ENCODE results near the gene RPL41.
"Not testable (repeated sequence)": the region's sequence is repeated elsewhere in the genome, so short reads cannot be mapped to it uniquely, and the experiment has no call there.

The RPL41 gene

DNA sequence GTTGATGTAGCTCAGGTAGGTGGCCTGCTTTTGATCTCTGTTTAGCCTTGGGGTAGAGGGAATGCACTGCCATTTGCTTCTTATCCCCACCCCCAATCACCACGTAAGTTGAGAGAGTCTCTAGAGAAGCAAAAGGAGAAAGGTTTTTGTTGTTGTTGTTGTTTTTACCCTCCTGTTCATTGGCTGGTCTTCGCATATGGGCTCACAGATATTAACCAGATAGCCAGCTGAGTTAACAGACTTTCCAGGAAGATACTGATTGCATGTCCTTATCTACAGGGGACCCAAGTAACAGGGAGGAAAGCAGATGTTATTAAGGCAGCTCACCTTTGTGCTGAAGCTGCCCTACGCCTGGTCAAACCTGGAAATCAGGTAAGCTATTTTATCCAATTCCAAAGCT, 9.2 kb upstream of the RPL41 start:
- Histone ChIP-seq H3K4me3 (ENCODE audit: control insufficient read depth in 1 of 7, extremely low read depth in 1 of 7, insufficient read depth in 4 of 7, low read depth in 2 of 7, low read length in 6 of 7) (no peak overlapping the region), H3K4me1 (ENCODE audit: control extremely low read depth in 1 of 4, control insufficient read depth in 4 of 4, insufficient read depth in 4 of 4, low read length in 3 of 4) (peaks cover 16 to 34% (median 27%) of the 10 kb centered on the region in 4 experiments), H3K36me3 (ENCODE audit: control insufficient read depth in 4 of 4, insufficient read depth in 4 of 4, low read length in 3 of 4) (peaks cover 17 to 56% (median 44%) of the 10 kb centered on the region in 4 experiments), H3K27ac (ENCODE audit: insufficient read depth in 1 of 2, low read depth in 1 of 2, low read length in 2 of 2, poor library complexity in 1 of 2, severe bottlenecking in 2 of 2) (peak overlapping the region; percentile 19 to 93), H3K9me3 (ENCODE audit: control extremely low read depth in 1 of 5, control insufficient read depth in 4 of 5, insufficient read depth in 2 of 5, low read depth in 1 of 5, low read length in 4 of 5) (no peaks in the 10 kb centered on the region), H3K27me3 (replicated peaks in 2 of 5; ENCODE audit: control insufficient read depth in 4 of 5, insufficient read depth in 5 of 5, low read length in 4 of 5) (no peaks in the 10 kb centered on the region)
- POLR2A ChIA-PET: no interaction called here
- CTCF ChIA-PET: interaction anchor here (1.0 to 4.5 kb wide), 10 partner anchors 8 to 82 kb away, joined by 3 to 33 read pairs (median 6); partner anchors contain the start of genes ERBB3, RPL41, SMARCC2 and ZC3H10
- WGBS (ENCODE audit: insufficient coverage): 95% methylated on average over 2 of the region's 3 CpGs
- DNase-seq: no peak

DNA sequence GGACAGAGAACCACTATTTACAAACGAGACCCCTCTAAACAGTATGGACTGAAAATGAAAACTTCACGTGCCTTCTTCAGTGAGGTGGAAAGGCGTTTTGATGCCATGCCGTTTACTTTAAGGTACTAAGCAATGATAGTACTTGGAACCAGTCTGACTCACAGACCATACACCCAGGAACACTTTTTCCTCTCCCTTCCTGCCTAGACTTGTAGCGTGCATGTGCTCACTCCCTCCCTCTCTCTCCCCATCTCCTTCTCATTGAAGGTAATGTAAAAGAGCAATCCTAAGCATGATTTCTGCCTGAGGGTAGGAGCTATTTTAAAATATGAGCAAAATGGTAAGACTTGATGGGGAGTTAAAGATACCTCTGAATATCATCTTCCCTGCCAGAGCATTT, 5.9 kb upstream of the RPL41 start:
- peaks cover 17 to 77% (median 54%) of the 10 kb centered on the region in 4 experiments for H3K36me3 ChIP-seq (ENCODE audit: control insufficient read depth in 4 of 4, insufficient read depth in 4 of 4, low read length in 3 of 4)
- DNase-seq: no peak
- POLR2A ChIA-PET: no interaction called here

DNA sequence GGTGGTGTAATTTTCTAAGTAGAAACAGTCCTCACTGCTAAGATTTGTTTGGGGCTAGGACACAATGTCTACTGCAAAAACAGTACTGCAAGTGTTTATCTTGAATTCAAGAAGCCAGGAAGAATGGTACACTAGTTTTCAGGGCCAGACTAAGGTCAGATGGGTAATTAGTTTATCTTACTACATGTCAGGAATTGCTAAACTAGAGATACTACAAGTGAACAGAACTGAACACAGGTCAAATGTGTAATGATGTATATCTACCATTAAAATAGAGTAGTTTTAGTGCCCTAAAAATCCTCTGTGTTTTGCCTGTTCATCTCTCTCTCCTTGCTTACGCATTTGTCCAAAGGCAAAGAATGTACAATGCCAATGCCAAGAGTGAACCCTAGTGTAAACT, 2.3 kb upstream of the RPL41 start:
- Histone ChIP-seq H3K9me3 (ENCODE audit: control extremely low read depth in 1 of 5, control insufficient read depth in 4 of 5, insufficient read depth in 2 of 5, low read depth in 1 of 5, low read length in 4 of 5) (no peaks in the 10 kb centered on the region), H3K36me3 (ENCODE audit: control insufficient read depth in 4 of 4, insufficient read depth in 4 of 4, low read length in 3 of 4) (peaks cover 10 to 54% (median 36%) of the 10 kb centered on the region in 4 experiments), H3K4me3 (ENCODE audit: control insufficient read depth in 1 of 7, extremely low read depth in 1 of 7, insufficient read depth in 4 of 7, low read depth in 2 of 7, low read length in 6 of 7) (no peak overlapping the region), H3K27me3 (replicated peaks in 2 of 5; ENCODE audit: control insufficient read depth in 4 of 5, insufficient read depth in 5 of 5, low read length in 4 of 5) (no peaks in the 10 kb centered on the region), H3K4me1 (ENCODE audit: control extremely low read depth in 1 of 4, control insufficient read depth in 4 of 4, insufficient read depth in 4 of 4, low read length in 3 of 4) (peaks cover 9 to 23% (median 15%) of the 10 kb centered on the region in 4 experiments), H3K27ac (ENCODE audit: insufficient read depth in 1 of 2, low read depth in 1 of 2, low read length in 2 of 2, poor library complexity in 1 of 2, severe bottlenecking in 2 of 2) (no peak overlapping the region)
- ChIA-PET POLR2A (no interaction called here), CTCF (interaction anchor here (1.1 kb wide), 1 partner anchor 10 kb away, joined by 4 read pairs; the partner anchor contains the start of gene PA2G4)
- DNase-seq: no peak
- WGBS (ENCODE audit: insufficient coverage): no CpG with 5 or more reads among the region's 1 CpG

More for the DNA sequence above, 5.9 kb upstream of the RPL41 start:
- no peak overlapping the region for H3K4me3 ChIP-seq (ENCODE audit: control insufficient read depth in 1 of 7, extremely low read depth in 1 of 7, insufficient read depth in 4 of 7, low read depth in 2 of 7, low read length in 6 of 7)
- CTCF ChIA-PET: interaction anchor here (0.8 to 4.5 kb wide), 2 partner anchors 8 to 28 kb away, joined by 3 to 33 read pairs; partner anchors contain the start of genes RPL41 and ZC3H10
- H3K4me1 ChIP-seq (ENCODE audit: control extremely low read depth in 1 of 4, control insufficient read depth in 4 of 4, insufficient read depth in 4 of 4, low read length in 3 of 4): peaks cover 6 to 13% (median 10%) of the 10 kb centered on the region in 4 experiments
- no peak overlapping the region for H3K27ac ChIP-seq (ENCODE audit: insufficient read depth in 1 of 2, low read depth in 1 of 2, low read length in 2 of 2, poor library complexity in 1 of 2, severe bottlenecking in 2 of 2)
- WGBS (ENCODE audit: insufficient coverage): 95% methylated on average over 4 of the region's 5 CpGs
- no peaks in the 10 kb centered on the region for H3K27me3 ChIP-seq (replicated peaks in 2 of 5; ENCODE audit: control insufficient read depth in 4 of 5, insufficient read depth in 5 of 5, low read length in 4 of 5)
- H3K9me3 ChIP-seq (ENCODE audit: control extremely low read depth in 1 of 5, control insufficient read depth in 4 of 5, insufficient read depth in 2 of 5, low read depth in 1 of 5, low read length in 4 of 5): no peaks in the 10 kb centered on the region

DNA sequence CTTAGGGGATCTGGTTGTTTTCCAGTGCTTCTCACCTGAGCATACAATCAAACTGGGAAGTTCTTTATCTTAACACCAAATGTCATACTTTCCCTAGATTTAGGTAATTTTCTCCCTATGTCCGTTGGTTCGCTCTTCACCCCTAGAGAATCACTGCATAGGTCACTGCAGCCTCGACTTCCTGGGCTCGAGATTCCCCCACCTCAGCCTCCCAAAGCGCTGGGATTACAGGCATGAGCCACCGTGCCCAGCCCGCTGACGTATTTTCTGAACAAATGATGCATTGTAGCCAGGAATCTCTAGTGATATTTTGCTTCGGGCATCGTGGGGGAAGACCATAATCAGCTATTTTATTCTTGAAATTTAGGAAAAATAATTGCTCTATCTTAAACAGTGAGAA, 1.1 kb upstream of the RPL41 start:
- DNase-seq: no peak

DNA sequence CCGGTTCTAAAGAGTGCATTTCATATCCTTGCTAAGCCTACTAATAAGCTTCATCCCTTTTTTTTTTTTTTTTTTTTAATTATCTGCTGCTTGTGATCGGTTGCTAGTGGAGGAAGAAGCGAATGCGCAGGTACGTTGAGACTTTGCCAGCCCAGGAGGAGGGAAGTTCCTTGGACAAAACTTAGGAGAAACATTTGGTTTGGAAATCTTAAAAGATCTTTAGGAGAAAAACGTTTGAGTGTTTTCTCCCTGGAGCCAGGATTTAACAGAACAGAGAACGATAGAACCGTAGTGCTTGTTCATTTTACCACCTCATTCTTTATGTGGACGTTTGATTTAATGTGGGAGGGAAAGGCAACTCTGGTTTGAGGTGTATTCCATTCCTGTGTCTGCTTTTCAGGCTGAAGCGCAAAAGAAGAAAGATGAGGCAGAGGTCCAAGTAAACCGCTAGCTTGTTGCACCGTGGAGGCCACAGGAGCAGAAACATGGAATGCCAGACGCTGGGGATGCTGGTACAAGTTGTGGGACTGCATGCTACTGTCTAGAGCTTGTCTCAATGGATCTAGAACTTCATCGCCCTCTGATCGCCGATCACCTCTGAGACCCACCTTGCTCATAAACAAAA, 761 bp downstream of the RPL41 start:
- not testable (repeated sequence) for H3K9me3 ChIP-seq (ENCODE audit: control extremely low read depth in 1 of 5, control insufficient read depth in 4 of 5, insufficient read depth in 2 of 5, low read depth in 1 of 5, low read length in 4 of 5); H3K27me3 ChIP-seq (replicated peaks in 2 of 5; ENCODE audit: control insufficient read depth in 4 of 5, insufficient read depth in 5 of 5, low read length in 4 of 5); DNase-seq
- Histone ChIP-seq H3K36me3 (ENCODE audit: control insufficient read depth in 4 of 4, insufficient read depth in 4 of 4, low read length in 3 of 4) (peaks cover 0 to 51% (median 30%) of the 10 kb centered on the region in 4 experiments), H3K4me1 (ENCODE audit: control extremely low read depth in 1 of 4, control insufficient read depth in 4 of 4, insufficient read depth in 4 of 4, low read length in 3 of 4) (peaks cover 13 to 34% (median 23%) of the 10 kb centered on the region in 4 experiments), H3K27ac (ENCODE audit: insufficient read depth in 1 of 2, low read depth in 1 of 2, low read length in 2 of 2, poor library complexity in 1 of 2, severe bottlenecking in 2 of 2) (peak overlapping the region; percentile 86 to 94), H3K4me3 (ENCODE audit: control insufficient read depth in 1 of 7, extremely low read depth in 1 of 7, insufficient read depth in 4 of 7, low read depth in 2 of 7, low read length in 6 of 7) (peak overlapping the region; percentile 62 to 100 (median 90))
- ChIA-PET POLR2A (interaction anchor here (0.5 to 4.4 kb wide), 5 partner anchors 11 to 72 kb away, joined by 3 to 35 read pairs (median 3); partner anchors contain the start of genes ESYT1, PA2G4 and SMARCC2), CTCF (interaction anchor here (0.7 to 12.4 kb wide), 9 partner anchors 9 to 141 kb away, joined by 3 to 198 read pairs (median 32); partner anchors contain the start of genes ANKRD52, ESYT1, PA2G4 and RNF41)
- WGBS (ENCODE audit: insufficient coverage): 0% methylated on average over 4 of the region's 16 CpGs

More for the DNA sequence above, 1.1 kb upstream of the RPL41 start:
- Histone ChIP-seq H3K27ac (ENCODE audit: insufficient read depth in 1 of 2, low read depth in 1 of 2, low read length in 2 of 2, poor library complexity in 1 of 2, severe bottlenecking in 2 of 2) (peak overlapping the region; percentile 86 to 94), H3K9me3 (ENCODE audit: control extremely low read depth in 1 of 5, control insufficient read depth in 4 of 5, insufficient read depth in 2 of 5, low read depth in 1 of 5, low read length in 4 of 5) (no peaks in the 10 kb centered on the region), H3K36me3 (ENCODE audit: control insufficient read depth in 4 of 4, insufficient read depth in 4 of 4, low read length in 3 of 4) (peaks cover 5 to 50% (median 28%) of the 10 kb centered on the region in 4 experiments), H3K27me3 (replicated peaks in 2 of 5; ENCODE audit: control insufficient read depth in 4 of 5, insufficient read depth in 5 of 5, low read length in 4 of 5) (no peaks in the 10 kb centered on the region), H3K4me1 (ENCODE audit: control extremely low read depth in 1 of 4, control insufficient read depth in 4 of 4, insufficient read depth in 4 of 4, low read length in 3 of 4) (peaks cover 13 to 34% (median 23%) of the 10 kb centered on the region in 4 experiments), H3K4me3 (ENCODE audit: control insufficient read depth in 1 of 7, extremely low read depth in 1 of 7, insufficient read depth in 4 of 7, low read depth in 2 of 7, low read length in 6 of 7) (peak overlapping the region in 6 of 7 experiments; percentile 82 to 100 (median 90))
- WGBS (ENCODE audit: insufficient coverage): 70% methylated on average over 8 of the region's 10 CpGs
- ChIA-PET CTCF (interaction anchor here (0.9 to 5.9 kb wide), 5 partner anchors 8 to 14 kb away, joined by 3 to 37 read pairs (median 4); partner anchors contain the start of genes ESYT1 and PA2G4), POLR2A (interaction anchor here (0.7 to 4.4 kb wide), 2 partner anchors 11 to 28 kb away, joined by 3 to 35 read pairs; partner anchors contain the start of gene PA2G4)

DNA sequence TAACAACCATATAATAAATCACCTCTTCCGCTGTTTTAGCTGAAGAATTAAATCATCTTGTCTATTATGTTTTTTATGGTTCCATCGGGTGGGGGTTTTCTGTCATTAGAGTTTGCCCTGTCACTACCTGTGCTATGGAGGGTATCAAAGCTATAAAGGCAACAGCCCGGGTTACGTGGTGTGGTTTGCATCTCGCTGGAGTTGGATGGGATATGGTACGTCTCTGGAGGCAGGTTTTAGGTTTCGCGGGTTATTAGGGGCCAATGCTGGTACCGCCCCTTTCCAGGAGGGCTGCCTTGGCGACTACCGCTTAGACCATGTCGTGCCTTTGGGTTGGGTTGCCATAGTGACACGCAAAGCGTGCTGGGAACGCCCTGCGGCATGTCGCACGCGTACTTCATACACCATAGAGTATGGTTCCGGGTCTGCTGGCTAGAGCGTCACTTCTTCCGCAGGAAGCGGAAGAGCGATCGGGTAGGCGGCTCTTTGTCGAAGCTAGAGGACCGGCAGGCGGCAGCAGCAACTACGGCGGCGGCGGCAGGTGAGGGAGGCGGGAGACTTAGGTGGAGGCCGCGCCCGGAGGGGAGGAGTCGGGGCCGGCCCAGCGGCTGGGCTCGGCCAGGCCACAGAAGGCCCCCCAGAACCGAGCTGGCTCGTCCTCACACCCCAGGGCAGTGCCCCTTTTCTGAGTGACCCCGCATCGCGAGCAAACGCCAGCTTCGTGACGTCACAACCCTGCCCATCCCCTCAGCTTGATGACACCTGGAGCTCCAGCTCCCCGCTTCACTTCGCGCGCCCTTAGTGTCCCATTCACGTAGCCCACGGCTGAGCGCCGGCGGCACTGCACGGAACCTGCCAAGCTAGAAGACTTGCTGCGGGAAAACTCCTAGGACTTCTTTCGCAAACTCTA, 1.6 kb downstream of the RPL41 start, which contains the start of gene ZC3H10:
TSS of gene ZC3H10 (plus strand) at position 489 of the 910 bp plus-strand sequence. CDS start 2,297 bp downstream, outside the sequence.
- H3K27me3 ChIP-seq (replicated peaks in 2 of 5; ENCODE audit: control insufficient read depth in 4 of 5, insufficient read depth in 5 of 5, low read length in 4 of 5): no peaks in the 10 kb centered on the region
- H3K36me3 ChIP-seq (ENCODE audit: control insufficient read depth in 4 of 4, insufficient read depth in 4 of 4, low read length in 3 of 4): peaks cover 2 to 47% (median 23%) of the 10 kb centered on the region in 4 experiments
- peak within 1 kb of the TSS; percentile 86 to 94 for H3K27ac ChIP-seq (ENCODE audit: insufficient read depth in 1 of 2, low read depth in 1 of 2, low read length in 2 of 2, poor library complexity in 1 of 2, severe bottlenecking in 2 of 2)
- H3K4me3 ChIP-seq (ENCODE audit: control insufficient read depth in 1 of 7, extremely low read depth in 1 of 7, insufficient read depth in 4 of 7, low read depth in 2 of 7, low read length in 6 of 7): peak within 1 kb of the TSS; percentile 74 to 100 (median 91)
- ChIA-PET POLR2A (interaction anchor here (0.5 to 4.4 kb wide), 11 partner anchors 10 to 235 kb away, joined by 3 to 35 read pairs (median 4); partner anchors contain the start of genes CNPY2, ESYT1, PA2G4 and SMARCC2), CTCF (interaction anchor here (0.6 to 12.4 kb wide), 25 partner anchors 10 to 346 kb away, joined by 3 to 198 read pairs (median 4); partner anchors contain the start of genes CS, ESYT1, MYL6B and PA2G4)
- DNase-seq: peak; percentile 99 to 100 (median 100)
- no peaks in the 10 kb centered on the region for H3K9me3 ChIP-seq (ENCODE audit: control extremely low read depth in 1 of 5, control insufficient read depth in 4 of 5, insufficient read depth in 2 of 5, low read depth in 1 of 5, low read length in 4 of 5)
- WGBS (ENCODE audit: insufficient coverage): under 1% methylated on average over 57 of the region's 61 CpGs
- H3K4me1 ChIP-seq (ENCODE audit: control extremely low read depth in 1 of 4, control insufficient read depth in 4 of 4, insufficient read depth in 4 of 4, low read length in 3 of 4): peaks cover 13 to 34% (median 23%) of the 10 kb centered on the region in 4 experiments
